ENCODE measurements around the gene FBXW4.

Gene FBXW4

DNA sequence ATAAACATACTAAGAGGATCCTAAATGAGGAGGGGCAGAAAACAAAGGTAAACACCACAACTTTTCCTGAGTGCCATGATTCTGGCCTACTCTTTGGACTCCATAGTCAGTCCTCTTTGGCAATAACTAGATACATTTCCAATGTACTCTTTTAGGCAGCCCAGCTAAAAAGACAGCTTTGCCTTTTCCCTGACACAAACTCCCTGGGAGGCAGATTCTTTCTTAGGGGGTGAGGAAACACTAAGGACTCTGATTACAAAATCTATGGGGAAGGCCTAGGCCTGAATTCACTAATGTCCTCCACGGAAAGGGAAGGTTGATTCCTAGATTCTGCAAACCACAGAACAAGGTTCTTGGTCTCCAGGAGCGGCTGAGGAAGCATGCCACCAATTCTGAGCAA lies 25.8 kb downstream of the FBXW4 start:
- FAIRE-seq, result no peak
- TF ChIP-seq POLR2AphosphoS5 (IDR thresholded peaks at IDR 0.05; ENCODE audit: low read depth, low read length) (no peak), SPI1 (IDR thresholded peaks at IDR 0.05; ENCODE audit: low read depth, low read length) (no peak), TAF1 (IDR thresholded peaks at IDR 0.05; ENCODE audit: low read depth, low read length) (no peak), POU2F2 (IDR thresholded peaks at IDR 0.05; ENCODE audit: low read depth, low read length) (no peak), POLR2A (IDR thresholded peaks at IDR 0.05; ENCODE audit: low read depth, low read length) (no peak), PAX5 (IDR thresholded peaks at IDR 0.05; ENCODE audit: insufficient read depth, low read length, severe bottlenecking) (no peak)

GRCh38 chr10:101668566-101668965 lies 26.4 kb downstream of the FBXW4 start:
- DNase-seq (ENCODE audit: insufficient read length, low spot score), result no peak
- no peak for TF ChIP-seq POLR2AphosphoS5 (IDR thresholded peaks at IDR 0.05; ENCODE audit: low read depth, low read length)
- no peak for TF ChIP-seq SPI1 (IDR thresholded peaks at IDR 0.05; ENCODE audit: low read depth, low read length)
- no peak for TF ChIP-seq PAX5 (IDR thresholded peaks at IDR 0.05; ENCODE audit: insufficient read depth, low read length, severe bottlenecking)
- TF ChIP-seq POU2F2 (IDR thresholded peaks at IDR 0.05; ENCODE audit: low read depth, low read length), result no peak
- TF ChIP-seq POLR2A (IDR thresholded peaks at IDR 0.05; ENCODE audit: low read depth, low read length), result no peak
- no peak for TF ChIP-seq TAF1 (IDR thresholded peaks at IDR 0.05; ENCODE audit: low read depth, low read length)
- no peak for FAIRE-seq

More for the DNA sequence above, 25.8 kb downstream of the FBXW4 start:
- DNase-seq (ENCODE audit: insufficient read length, low spot score), result no peak

DNA sequence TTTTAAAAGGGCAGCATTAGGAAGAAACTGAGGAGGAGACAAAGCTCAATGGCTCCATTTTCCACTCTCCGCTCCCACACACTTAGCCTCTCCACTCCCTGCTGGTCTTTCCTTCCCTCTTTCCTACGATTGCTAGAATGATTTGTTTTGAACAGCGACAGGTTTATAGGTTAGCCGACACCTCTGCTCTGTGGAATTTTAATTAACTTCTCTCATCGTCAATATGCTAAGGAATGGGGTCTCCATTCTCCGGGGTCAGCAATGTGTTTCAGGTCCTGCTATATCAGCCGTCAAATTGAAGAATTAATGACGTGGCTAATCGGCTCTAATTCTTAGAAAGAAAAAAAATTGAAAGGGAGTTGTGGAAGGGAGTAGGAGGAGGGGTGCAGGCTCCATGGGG lies 28.9 kb downstream of the FBXW4 start:
- FAIRE-seq, result no peak
- no peak for DNase-seq (ENCODE audit: insufficient read length, low spot score)
- TF ChIP-seq POLR2AphosphoS5 (IDR thresholded peaks at IDR 0.05; ENCODE audit: low read depth, low read length), result no peak
- TF ChIP-seq TAF1 (IDR thresholded peaks at IDR 0.05; ENCODE audit: low read depth, low read length), result no peak
- no peak for TF ChIP-seq POU2F2 (IDR thresholded peaks at IDR 0.05; ENCODE audit: low read depth, low read length)
- no peak for TF ChIP-seq POLR2A (IDR thresholded peaks at IDR 0.05; ENCODE audit: low read depth, low read length)
- TF ChIP-seq PAX5 (IDR thresholded peaks at IDR 0.05; ENCODE audit: insufficient read depth, low read length, severe bottlenecking), result no peak
- TF ChIP-seq SPI1 (IDR thresholded peaks at IDR 0.05; ENCODE audit: low read depth, low read length), result no peak

DNA sequence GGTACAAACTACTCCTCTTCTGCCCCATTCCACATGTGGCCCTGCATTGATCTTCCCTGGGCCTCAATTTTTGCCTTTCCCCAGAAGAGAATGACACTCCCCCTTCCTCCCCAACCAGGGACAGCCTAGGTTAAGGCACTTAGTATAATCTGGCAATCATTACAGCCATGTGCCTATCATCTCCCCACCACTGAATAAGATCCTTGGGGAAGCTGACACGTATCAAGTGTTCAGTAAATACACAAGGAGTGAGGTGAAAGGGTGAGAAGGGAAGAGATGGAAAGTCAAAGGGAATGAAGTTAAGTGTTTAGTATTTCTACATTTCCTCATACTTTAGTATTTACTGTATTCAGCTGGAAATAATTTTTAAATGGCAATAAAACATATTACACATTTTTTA lies 31.9 kb downstream of the FBXW4 start:
- DNase-seq (ENCODE audit: insufficient read length, low spot score), result no peak
- no peak for FAIRE-seq
- TF ChIP-seq POLR2A (IDR thresholded peaks at IDR 0.05; ENCODE audit: low read depth, low read length) (no peak), PAX5 (IDR thresholded peaks at IDR 0.05; ENCODE audit: insufficient read depth, low read length, severe bottlenecking) (no peak), TAF1 (IDR thresholded peaks at IDR 0.05; ENCODE audit: low read depth, low read length) (no peak), POU2F2 (IDR thresholded peaks at IDR 0.05; ENCODE audit: low read depth, low read length) (no peak), POLR2AphosphoS5 (IDR thresholded peaks at IDR 0.05; ENCODE audit: low read depth, low read length) (no peak), SPI1 (IDR thresholded peaks at IDR 0.05; ENCODE audit: low read depth, low read length) (no peak)

- no peak for DNase-seq (ENCODE audit: insufficient read length, low spot score)
- TF ChIP-seq SPI1 (IDR thresholded peaks at IDR 0.05; ENCODE audit: low read depth, low read length), result no peak
- no peak for TF ChIP-seq TAF1 (IDR thresholded peaks at IDR 0.05; ENCODE audit: low read depth, low read length)
- TF ChIP-seq POLR2A (IDR thresholded peaks at IDR 0.05; ENCODE audit: low read depth, low read length), result no peak
- TF ChIP-seq POLR2AphosphoS5 (IDR thresholded peaks at IDR 0.05; ENCODE audit: low read depth, low read length), result no peak
- no peak for TF ChIP-seq POU2F2 (IDR thresholded peaks at IDR 0.05; ENCODE audit: low read depth, low read length)
- TF ChIP-seq PAX5 (IDR thresholded peaks at IDR 0.05; ENCODE audit: insufficient read depth, low read length, severe bottlenecking), result no peak
- no peak for FAIRE-seq
These were observed 34.7 kb downstream of the FBXW4 start for GRCh38 chr10:101660256-101660655.

DNA sequence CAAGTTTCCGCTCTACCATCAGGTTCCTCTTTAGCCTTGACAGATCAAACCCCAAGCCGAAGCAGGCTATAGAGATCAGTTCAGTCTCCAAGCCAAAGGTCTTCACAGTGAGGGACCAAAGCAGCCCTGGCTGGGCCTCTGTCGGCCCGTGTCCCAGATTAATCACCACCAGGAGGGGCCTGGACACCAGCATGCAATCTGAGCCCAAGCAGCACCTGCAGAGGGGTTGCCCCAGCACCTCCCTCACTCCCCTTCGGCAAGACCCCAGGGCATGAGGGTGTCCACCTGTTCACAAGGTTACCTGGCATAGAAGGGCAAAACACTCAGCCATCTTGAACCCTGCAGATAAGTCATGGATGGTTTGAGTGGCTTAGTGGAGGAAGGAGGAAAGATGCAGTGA lies 36.0 kb downstream of the FBXW4 start:
- DNase-seq (ENCODE audit: insufficient read length, low spot score) (no peak), FAIRE-seq (no peak)
- no peak for TF ChIP-seq PAX5 (IDR thresholded peaks at IDR 0.05; ENCODE audit: insufficient read depth, low read length, severe bottlenecking)
- TF ChIP-seq SPI1 (IDR thresholded peaks at IDR 0.05; ENCODE audit: low read depth, low read length), result no peak
- no peak for TF ChIP-seq POU2F2 (IDR thresholded peaks at IDR 0.05; ENCODE audit: low read depth, low read length)
- no peak for TF ChIP-seq POLR2A (IDR thresholded peaks at IDR 0.05; ENCODE audit: low read depth, low read length)
- TF ChIP-seq TAF1 (IDR thresholded peaks at IDR 0.05; ENCODE audit: low read depth, low read length), result no peak
- TF ChIP-seq POLR2AphosphoS5 (IDR thresholded peaks at IDR 0.05; ENCODE audit: low read depth, low read length), result no peak

DNA sequence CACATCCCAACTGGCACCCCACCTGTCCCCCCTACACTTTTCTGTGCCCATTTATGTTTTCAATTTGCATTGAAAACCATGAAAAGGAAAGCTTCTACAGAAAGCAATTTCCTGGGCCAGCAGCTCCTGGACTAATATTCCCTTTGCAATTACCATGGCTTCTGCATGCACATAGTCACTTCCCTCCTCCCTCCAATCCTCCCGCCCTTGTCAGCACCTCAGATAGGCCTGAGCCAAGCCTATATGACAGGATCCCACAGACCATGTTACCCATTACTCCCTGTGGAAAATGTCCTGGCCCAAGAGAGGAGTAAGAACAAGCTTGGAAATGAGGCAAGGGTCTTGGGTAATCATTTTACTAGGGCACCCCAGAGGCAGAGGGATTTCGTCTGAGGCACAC lies 38.1 kb downstream of the FBXW4 start:
- no peak for DNase-seq (ENCODE audit: insufficient read length, low spot score)
- no peak for TF ChIP-seq POLR2AphosphoS5 (IDR thresholded peaks at IDR 0.05; ENCODE audit: low read depth, low read length)
- TF ChIP-seq PAX5 (IDR thresholded peaks at IDR 0.05; ENCODE audit: insufficient read depth, low read length, severe bottlenecking), result no peak
- TF ChIP-seq POLR2A (IDR thresholded peaks at IDR 0.05; ENCODE audit: low read depth, low read length), result no peak
- no peak for TF ChIP-seq POU2F2 (IDR thresholded peaks at IDR 0.05; ENCODE audit: low read depth, low read length)
- no peak for TF ChIP-seq TAF1 (IDR thresholded peaks at IDR 0.05; ENCODE audit: low read depth, low read length)
- no peak for TF ChIP-seq SPI1 (IDR thresholded peaks at IDR 0.05; ENCODE audit: low read depth, low read length)
- no peak for FAIRE-seq

DNA sequence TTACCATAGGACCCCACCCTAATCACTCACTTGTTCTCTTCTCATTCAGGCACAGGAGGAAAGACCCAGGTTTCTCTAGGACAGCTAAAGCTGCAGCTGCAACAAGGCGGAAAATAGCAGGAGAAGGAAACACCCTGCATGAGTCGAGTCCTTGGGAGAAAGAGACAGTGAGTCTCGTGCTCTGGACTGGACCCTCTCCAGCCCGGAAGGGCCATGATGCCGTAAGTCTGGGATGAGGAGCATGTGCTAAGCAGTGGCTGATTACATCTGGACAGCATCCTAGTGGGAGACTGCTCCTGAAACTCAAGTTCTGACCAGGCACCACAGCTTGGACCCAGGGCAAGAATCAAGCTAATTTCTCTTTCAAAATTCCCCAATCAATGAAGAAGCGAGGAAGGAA lies 39.4 kb downstream of the FBXW4 start:
- no peak for FAIRE-seq
- no peak for DNase-seq (ENCODE audit: insufficient read length, low spot score)
- no peak for TF ChIP-seq POLR2A (IDR thresholded peaks at IDR 0.05; ENCODE audit: low read depth, low read length)
- no peak for TF ChIP-seq PAX5 (IDR thresholded peaks at IDR 0.05; ENCODE audit: insufficient read depth, low read length, severe bottlenecking)
- TF ChIP-seq TAF1 (IDR thresholded peaks at IDR 0.05; ENCODE audit: low read depth, low read length), result no peak
- no peak for TF ChIP-seq POU2F2 (IDR thresholded peaks at IDR 0.05; ENCODE audit: low read depth, low read length)
- no peak for TF ChIP-seq POLR2AphosphoS5 (IDR thresholded peaks at IDR 0.05; ENCODE audit: low read depth, low read length)
- TF ChIP-seq SPI1 (IDR thresholded peaks at IDR 0.05; ENCODE audit: low read depth, low read length), result no peak

DNA sequence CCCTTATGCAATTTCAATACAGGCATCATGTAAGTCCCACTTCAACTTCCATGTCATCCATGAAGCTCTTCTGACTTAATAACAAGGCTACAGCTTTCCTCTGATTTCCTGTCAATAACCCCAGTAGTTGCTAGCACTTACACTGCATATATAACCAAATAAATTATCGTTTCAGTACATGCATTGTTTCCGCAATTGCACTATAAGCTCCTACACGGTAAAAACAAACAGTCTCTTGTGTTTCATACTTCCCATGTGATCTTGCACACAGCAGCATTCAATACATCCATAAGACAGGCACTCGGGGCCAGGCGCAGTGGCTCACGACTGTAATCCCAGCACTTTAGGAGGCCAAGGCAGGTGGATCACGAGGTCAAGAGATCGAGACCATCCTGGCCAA lies 41.4 kb downstream of the FBXW4 start:
- FAIRE-seq, result no peak
- TF ChIP-seq SPI1 (IDR thresholded peaks at IDR 0.05; ENCODE audit: low read depth, low read length) (no peak), POLR2AphosphoS5 (IDR thresholded peaks at IDR 0.05; ENCODE audit: low read depth, low read length) (no peak), TAF1 (IDR thresholded peaks at IDR 0.05; ENCODE audit: low read depth, low read length) (no peak), POLR2A (IDR thresholded peaks at IDR 0.05; ENCODE audit: low read depth, low read length) (no peak), PAX5 (IDR thresholded peaks at IDR 0.05; ENCODE audit: insufficient read depth, low read length, severe bottlenecking) (no peak), POU2F2 (IDR thresholded peaks at IDR 0.05; ENCODE audit: low read depth, low read length) (no peak)
- DNase-seq (ENCODE audit: insufficient read length, low spot score), result no peak

GRCh38 chr10:101651336-101651735 lies 43.6 kb downstream of the FBXW4 start:
- no peak for DNase-seq (ENCODE audit: insufficient read length, low spot score)
- no peak for FAIRE-seq
- TF ChIP-seq PAX5 (IDR thresholded peaks at IDR 0.05; ENCODE audit: insufficient read depth, low read length, severe bottlenecking), result no peak
- TF ChIP-seq POLR2AphosphoS5 (IDR thresholded peaks at IDR 0.05; ENCODE audit: low read depth, low read length), result no peak
- no peak for TF ChIP-seq TAF1 (IDR thresholded peaks at IDR 0.05; ENCODE audit: low read depth, low read length)
- no peak for TF ChIP-seq POLR2A (IDR thresholded peaks at IDR 0.05; ENCODE audit: low read depth, low read length)

Measured in GM12891 (cell line).